Measurements from ENCODE around the gene ZNF492. TPM values are rescaled to one million over a fixed set of nuclear protein-coding genes. Genes with fewer than 3 reads are reported as not detected.
"Not testable (repeated sequence)": the region's sequence is repeated elsewhere in the genome, so short reads cannot be mapped to it uniquely, and the experiment has no call there.

The ZNF492 gene
- total and polyA plus RNA-seq, 9 donors = 0.31 to 1.4 (median 0.57) TPM

GRCh38 chr19:22625266-22626035 lies 8.7 kb upstream of the ZNF492 start:
- no peaks in the 10 kb centered on the region for H3K27me3 ChIP-seq
- TF ChIP-seq CTCF (IDR thresholded peaks at IDR 0.05) (no peak), POLR2A (IDR thresholded peaks at IDR 0.05) (no peak), EP300 (IDR thresholded peaks at IDR 0.05) (no peak)
- H3K9me3 ChIP-seq = no peaks in the 10 kb centered on the region
- H3K4me1 ChIP-seq (ENCODE audit: insufficient read depth) = peaks cover 14% of the 10 kb centered on the region
- DNase-seq = no peak
- H3K27ac ChIP-seq = no peak overlapping the region
- 63 to 72% (median 63%) methylated on average over 8 of the region's 8 CpGs for WGBS, 3 donors
- H3K4me3 ChIP-seq = no peak overlapping the region
- H3K36me3 ChIP-seq = no peaks in the 10 kb centered on the region
- intact Hi-C loops (cut with DNase I) = loop anchor here in 1 of 4 donors (10.0 kb wide), 1 partner anchor 91 kb away; no protein-coding TSS in a partner anchor

- 75 to 93% (median 76%) methylated on average over 1 of the region's 1 CpG for WGBS, 3 donors
- TF ChIP-seq POLR2A (IDR thresholded peaks at IDR 0.05) (no peak), CTCF (IDR thresholded peaks at IDR 0.05) (no peak), EP300 (IDR thresholded peaks at IDR 0.05) (no peak)
- H3K27me3 ChIP-seq = no peaks in the 10 kb centered on the region
- H3K9me3 ChIP-seq = no peaks in the 10 kb centered on the region
- DNase-seq = no peak
- peaks cover 5% of the 10 kb centered on the region for H3K4me1 ChIP-seq (ENCODE audit: insufficient read depth)
- intact Hi-C loops (cut with DNase I) = loop anchor here in 1 of 4 donors (10.0 kb wide), 1 partner anchor 93 kb away; no protein-coding TSS in a partner anchor
- no peak overlapping the region for H3K27ac ChIP-seq
- H3K4me3 ChIP-seq = no peak overlapping the region
- H3K36me3 ChIP-seq = no peaks in the 10 kb centered on the region
These were observed 6.6 kb upstream of the ZNF492 start for GRCh38 chr19:22627526-22627925.

GRCh38 chr19:22628401-22628800 lies 5.7 kb upstream of the ZNF492 start:
- no peaks in the 10 kb centered on the region for H3K9me3 ChIP-seq
- no peak for TF ChIP-seq EP300 (IDR thresholded peaks at IDR 0.05)
- TF ChIP-seq POLR2A (IDR thresholded peaks at IDR 0.05) = no peak
- H3K36me3 ChIP-seq = no peaks in the 10 kb centered on the region
- DNase-seq = no peak
- no peak overlapping the region for H3K4me3 ChIP-seq
- H3K27me3 ChIP-seq = no peaks in the 10 kb centered on the region
- H3K4me1 ChIP-seq (ENCODE audit: insufficient read depth) = peaks cover 4% of the 10 kb centered on the region
- H3K27ac ChIP-seq = no peak overlapping the region
- intact Hi-C loops (cut with DNase I) = loop anchor here in 1 of 4 donors (10.0 kb wide), 1 partner anchor 94 kb away; no protein-coding TSS in a partner anchor
- 87 to 95% (median 94%) methylated on average over 6 of the region's 6 CpGs for WGBS, 3 donors

GRCh38 chr19:22634450-22634827 lies 315 bp downstream of the ZNF492 start:
- no peak overlapping the region for H3K27ac ChIP-seq
- no peaks in the 10 kb centered on the region for H3K9me3 ChIP-seq
- WGBS, 3 donors = 0% methylated on average over 9 to 24 of the region's 24 CpGs
- TF ChIP-seq POLR2A (IDR thresholded peaks at IDR 0.05) (no peak), CTCF (IDR thresholded peaks at IDR 0.05) (no peak), EP300 (IDR thresholded peaks at IDR 0.05) (no peak)
- H3K4me1 ChIP-seq (ENCODE audit: insufficient read depth) = peaks cover 2% of the 10 kb centered on the region
- H3K27me3 ChIP-seq = no peaks in the 10 kb centered on the region
- H3K36me3 ChIP-seq = no peaks in the 10 kb centered on the region
- peak overlapping the region; percentile 69 for H3K4me3 ChIP-seq
- peak in 2 of 5 donors; percentile 35 to 39 for DNase-seq
- intact Hi-C loops (cut with DNase I) = no loop called here

GRCh38 chr19:22685493-22685892 lies 51.4 kb downstream of the ZNF492 start:
- DNase-seq; H3K27me3 ChIP-seq; H3K36me3 ChIP-seq; H3K27ac ChIP-seq; H3K4me3 ChIP-seq; H3K9me3 ChIP-seq; intact Hi-C loops (cut with DNase I); H3K4me1 ChIP-seq (ENCODE audit: insufficient read depth): not testable (repeated sequence)
- 83 to 95% (median 95%) methylated on average over 2 of the region's 2 CpGs for WGBS, 3 donors

GRCh38 chr19:22702661-22703060 lies 68.5 kb downstream of the ZNF492 start:
- intact Hi-C loops (cut with DNase I); DNase-seq; H3K27me3 ChIP-seq; H3K4me1 ChIP-seq (ENCODE audit: insufficient read depth); H3K36me3 ChIP-seq; H3K9me3 ChIP-seq; H3K27ac ChIP-seq; H3K4me3 ChIP-seq: not testable (repeated sequence)
- WGBS, 3 donors = 92 to 95% (median 93%) methylated on average over 14 to 22 of the region's 22 CpGs

GRCh38 chr19:22703096-22703495 lies 69.0 kb downstream of the ZNF492 start:
- H3K9me3 ChIP-seq; H3K27me3 ChIP-seq; H3K27ac ChIP-seq; DNase-seq; H3K36me3 ChIP-seq; intact Hi-C loops (cut with DNase I); H3K4me1 ChIP-seq (ENCODE audit: insufficient read depth); H3K4me3 ChIP-seq: not testable (repeated sequence)
- 92 to 100% (median 96%) methylated on average over 15 to 28 of the region's 28 CpGs for WGBS, 3 donors
